Measurements from ENCODE around the gene HIVEP2.
A peak's percentile ranks its signal among the peaks of the same experiment; 100 is the strongest.

Gene HIVEP2

DNA sequence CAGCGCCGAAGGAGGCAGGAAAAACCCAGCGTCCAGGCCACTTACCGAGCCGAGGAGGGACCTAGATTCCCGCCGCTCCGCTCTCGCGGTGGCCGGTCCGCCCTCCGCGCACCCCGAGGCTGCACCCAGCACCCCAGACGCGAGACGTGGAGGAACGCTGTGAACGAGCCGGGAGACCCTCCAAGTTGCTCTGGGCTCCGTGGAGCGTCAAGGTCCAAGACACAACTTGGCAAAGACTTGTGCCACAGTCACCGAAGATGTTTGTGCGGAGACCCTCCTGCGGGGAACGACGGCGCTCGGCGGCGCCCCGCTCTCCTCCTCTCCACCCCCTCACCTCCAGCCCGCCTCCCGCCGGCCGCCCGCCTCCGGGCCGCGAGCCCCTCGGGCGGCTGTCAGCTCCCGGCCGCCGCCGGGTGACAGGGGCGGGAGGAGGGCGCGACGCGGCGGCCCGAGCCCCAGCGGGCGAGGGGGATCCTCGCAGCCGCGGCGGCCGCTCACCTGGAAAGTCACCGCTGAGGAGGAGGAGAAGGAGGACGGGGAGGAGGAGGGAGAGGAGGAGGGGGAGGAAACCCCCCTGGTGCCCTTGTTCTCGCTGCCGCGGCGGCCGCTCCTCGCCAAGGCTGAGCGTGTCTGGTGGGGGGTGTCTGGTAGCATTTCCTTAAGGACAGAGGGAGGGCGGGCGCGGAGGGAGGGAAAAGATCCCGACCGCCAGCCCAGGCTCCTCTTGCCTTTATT lies 637 bp upstream of the HIVEP2 start:
- DNase-seq, result no peak

DNA sequence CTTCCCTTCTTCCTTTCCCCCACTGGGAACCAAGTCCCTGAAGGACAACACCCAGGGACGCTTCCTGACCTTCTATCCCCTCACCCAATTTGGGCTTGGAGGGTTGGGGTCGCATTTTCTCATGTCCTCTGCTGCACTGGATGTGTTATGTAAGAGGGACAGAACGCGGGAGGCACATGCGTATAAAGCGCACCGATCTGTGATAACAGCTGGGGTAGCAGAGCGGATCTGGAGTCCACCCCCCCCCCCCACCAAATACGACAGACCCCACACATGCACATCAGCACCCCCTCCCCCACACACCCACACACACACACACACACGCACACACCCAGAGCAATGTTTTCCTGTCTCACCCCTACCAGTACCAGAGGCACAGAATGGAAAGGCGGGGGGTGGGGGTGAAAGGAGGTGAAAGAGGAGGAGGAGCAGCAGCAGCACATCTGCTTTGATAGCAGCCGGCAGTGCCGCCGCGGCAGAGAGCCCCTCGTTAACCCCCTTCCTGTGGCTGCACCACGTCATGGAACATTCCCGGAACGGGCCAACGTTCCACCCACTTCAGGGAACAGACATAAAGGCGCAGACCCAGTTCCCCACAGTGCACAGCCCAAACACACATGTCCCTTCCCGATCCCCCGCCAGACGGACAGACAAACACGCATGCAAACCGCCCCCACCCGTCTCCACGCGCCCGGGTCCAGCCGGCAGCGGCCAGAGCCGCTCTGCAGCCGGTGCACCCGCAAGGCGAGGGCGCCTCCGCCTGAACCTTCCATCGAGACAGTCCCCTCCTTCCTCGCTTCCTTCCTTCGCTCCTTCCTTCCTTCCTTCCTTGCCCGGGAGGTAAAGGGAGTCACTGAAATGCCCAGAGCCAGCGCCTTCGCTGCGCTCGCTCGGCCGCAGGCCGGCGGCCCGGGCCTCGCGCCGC lies 590 bp downstream of the HIVEP2 start:
- DNase-seq, result peak; percentile 53

DNA sequence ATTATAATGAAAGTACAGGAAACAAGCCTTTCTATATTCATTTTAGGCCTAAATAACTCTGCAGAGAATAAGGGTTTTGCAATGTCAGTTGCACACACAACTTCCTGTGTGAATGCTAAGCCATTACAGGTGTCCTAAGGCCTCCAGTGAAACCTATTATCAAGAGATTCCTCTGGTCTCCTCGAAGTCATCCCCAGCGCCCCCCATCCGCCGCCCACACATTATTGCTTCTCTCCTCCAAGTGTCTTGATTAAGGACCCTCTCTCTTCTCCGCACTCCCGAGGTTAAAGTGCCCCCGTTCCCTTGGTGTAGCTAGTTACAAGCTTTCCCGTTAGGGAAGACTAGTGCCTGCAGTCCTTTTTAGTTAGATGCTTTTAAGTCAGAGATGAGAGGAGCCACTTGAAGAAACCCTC lies 1.3 kb downstream of the HIVEP2 start:
- no peak for DNase-seq

- DNase-seq, result peak; percentile 20
These were observed 2.2 kb downstream of the HIVEP2 start for GRCh38 chr6:142942805-142943227.

- no peak for DNase-seq
These were observed 2.7 kb downstream of the HIVEP2 start for GRCh38 chr6:142942238-142942637.

DNA sequence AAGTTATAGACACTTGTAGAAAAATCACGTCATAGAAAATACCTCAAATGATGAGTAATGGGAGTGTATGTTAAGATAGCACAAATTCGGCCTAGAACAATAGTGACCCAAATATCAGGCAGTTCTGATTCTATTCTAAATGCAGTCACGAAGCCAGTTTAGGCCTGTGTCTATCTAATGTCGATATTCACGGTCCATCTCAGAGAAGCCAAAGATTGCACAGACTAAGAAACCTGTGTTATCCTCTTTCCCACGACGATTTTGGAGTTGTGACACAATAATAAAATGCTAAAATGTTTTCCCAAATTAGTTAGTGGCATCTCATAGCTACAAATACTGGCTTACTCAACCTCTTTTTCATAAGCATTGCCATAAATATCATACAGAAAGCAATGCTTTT lies 4.0 kb downstream of the HIVEP2 start:
- no peak for DNase-seq

GRCh38 chr6:142940487-142940886 lies 4.5 kb downstream of the HIVEP2 start:
- DNase-seq, result no peak

GRCh38 chr6:142938510-142938909 lies 6.5 kb downstream of the HIVEP2 start:
- no peak for DNase-seq

DNA sequence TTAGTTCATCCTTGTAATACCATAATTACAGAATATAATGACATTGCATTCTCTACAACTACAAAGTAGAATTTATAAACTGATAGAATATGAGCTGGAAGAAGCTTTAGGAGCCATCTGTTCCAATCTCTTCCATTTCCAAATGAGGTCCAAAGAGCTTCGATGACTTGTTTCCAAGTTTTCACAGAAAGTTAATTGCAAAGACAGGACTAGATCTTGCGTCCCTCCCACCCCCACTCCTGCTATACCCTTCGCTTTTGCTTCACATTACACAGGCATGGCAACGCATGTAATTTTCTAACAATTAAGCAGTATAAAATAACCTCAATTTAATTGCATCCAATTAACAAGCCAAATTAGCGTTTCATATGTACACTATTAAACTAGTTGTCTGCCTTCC lies 7.0 kb downstream of the HIVEP2 start:
- DNase-seq, result no peak

DNA sequence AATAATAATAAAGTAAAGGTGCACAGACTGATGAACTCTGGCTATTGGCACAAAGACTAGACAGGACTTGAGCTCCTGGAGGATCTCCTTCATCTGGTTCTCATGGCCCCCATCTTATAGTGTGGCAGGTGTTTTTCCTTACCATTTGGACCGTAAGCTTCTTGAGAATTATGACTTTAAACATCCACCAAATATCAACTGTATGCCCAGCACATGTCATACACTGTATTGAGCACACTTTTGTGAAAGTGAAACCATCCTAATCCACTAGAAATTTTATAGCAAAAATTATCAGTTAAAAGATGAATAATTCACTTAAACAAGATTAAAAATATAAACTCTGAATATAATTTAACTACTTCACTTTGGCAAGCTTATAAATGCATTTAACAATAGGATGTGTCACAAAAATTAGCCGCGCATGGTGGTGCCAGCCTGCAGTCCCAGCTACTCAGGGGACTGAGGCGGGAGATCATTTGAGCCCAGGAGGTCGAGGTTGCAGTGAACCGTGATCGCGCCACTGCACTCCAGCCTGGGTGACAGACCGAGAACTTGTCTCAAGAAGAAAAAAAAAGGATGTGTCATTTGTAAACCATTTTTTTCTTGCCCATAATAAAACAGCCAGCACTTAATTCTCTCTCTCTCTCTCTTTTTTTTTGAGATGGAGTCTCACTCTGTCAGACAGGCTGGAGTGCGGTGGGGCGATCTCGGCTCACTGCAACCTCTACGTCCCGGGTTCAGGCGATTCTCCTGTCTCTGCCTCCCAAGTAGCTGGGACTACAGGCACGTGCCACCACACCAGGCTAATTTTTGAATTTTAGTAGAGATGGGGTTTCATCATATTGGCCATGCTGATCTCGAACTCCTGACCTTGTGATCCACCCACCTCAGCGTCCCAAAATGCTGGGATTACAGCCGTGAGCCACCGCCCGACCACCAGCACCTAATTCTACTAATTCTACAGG lies 9.1 kb downstream of the HIVEP2 start:
- DNase-seq, result no peak

DNA sequence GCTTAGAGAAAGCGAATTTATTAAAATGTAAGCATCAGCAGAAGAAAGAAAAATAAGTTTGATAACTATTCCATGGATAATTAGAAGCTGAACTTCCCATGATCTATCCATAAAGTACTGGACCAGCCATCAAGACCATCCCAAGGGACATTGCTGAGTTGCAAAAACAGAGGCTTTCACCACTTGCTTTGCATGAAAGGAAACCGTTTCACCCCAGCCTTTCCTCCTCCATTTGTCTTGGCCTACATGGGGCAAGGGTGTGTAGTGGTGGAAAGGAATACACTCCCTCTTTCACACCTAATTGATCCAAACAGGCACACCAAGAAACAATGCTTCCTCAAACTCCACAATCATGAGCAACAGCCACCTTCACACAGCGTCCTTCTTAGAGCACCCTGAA lies 10.4 kb downstream of the HIVEP2 start:
- DNase-seq, result no peak

GRCh38 chr6:142934106-142934505 lies 10.9 kb downstream of the HIVEP2 start:
- DNase-seq, result no peak

DNA sequence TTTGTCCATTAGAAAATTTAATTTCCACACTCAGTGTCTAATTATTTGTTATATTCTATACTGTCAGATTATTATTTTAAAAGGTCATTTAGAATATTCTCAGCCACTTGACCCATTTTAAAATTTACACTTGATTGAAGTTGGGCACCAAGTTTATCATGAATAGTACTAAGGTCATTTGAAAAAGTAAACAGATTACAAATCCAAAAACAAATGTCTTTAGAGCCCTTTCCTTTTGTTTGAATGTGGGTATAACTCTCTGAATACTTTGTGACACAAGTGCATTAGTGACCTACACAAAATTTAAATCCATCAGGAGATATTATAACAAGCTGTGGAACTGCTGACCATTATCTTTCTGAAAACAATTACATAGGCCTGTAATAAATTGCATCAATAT lies 11.3 kb downstream of the HIVEP2 start:
- DNase-seq, result no peak

- DNase-seq, result no peak
These were observed 12.1 kb downstream of the HIVEP2 start for GRCh38 chr6:142932889-142933288.

DNA sequence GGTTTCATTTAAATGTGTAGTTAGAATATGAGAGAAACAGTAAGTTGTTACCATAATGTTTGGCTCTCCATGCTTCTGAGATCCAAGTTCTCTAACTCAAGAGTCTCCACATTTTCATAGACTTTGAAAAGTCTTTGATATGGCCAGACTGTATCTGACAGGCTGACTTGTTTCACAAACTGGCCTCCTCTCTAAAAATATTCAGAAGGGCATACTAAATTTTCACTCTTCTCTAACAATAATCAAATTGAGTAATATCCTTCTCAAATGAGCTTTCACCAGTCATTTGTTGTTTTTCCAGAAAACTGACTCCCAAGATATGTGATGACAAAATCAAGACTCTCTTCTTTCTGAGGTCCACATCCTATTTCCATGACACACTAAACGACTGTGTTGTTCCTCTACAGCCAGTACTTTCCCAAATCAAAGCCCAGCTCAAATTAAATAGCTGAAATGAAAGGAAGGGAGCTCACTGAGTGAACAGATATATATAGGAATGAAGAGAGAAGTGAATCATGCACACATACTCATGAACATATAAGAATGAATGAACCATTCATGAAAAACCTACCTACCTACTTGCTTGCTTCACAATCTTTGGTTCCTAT lies 15.1 kb downstream of the HIVEP2 start:
- no peak for DNase-seq

GRCh38 chr6:142927904-142928303 lies 17.1 kb downstream of the HIVEP2 start:
- DNase-seq, result no peak

DNA sequence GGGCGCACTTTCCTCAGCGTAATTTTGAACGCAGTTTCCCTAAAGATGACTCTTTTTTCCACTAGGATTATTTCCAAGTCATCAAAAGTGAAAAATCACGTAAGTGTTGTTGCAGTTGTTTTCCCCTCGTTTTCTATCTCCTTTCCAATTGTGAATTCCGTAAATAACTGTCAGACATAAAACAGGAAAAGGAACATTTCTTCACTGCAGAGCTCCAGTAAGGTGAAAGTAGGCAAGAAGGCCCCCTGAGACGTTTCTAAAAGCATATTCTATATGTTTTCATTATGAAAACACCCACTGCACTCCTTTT lies 17.8 kb downstream of the HIVEP2 start:
- DNase-seq, result no peak

GRCh38 chr6:142926494-142927270 lies 18.3 kb downstream of the HIVEP2 start:
- DNase-seq, result no peak

DNA sequence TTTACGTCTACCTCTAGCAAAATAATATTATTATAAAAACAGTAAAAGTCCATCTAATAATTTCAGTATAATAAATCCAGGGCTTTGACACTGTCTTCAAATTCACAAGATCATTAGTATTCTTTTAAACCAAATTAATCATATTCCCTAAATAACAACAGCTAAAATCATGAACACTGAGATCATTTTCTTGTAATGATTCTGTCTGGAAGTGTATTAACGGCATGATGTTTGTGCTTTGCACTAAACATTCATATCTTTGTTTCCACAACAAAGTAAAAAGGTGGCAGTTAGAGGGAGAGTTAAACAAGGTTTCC lies 18.8 kb downstream of the HIVEP2 start:
- no peak for DNase-seq

DNA sequence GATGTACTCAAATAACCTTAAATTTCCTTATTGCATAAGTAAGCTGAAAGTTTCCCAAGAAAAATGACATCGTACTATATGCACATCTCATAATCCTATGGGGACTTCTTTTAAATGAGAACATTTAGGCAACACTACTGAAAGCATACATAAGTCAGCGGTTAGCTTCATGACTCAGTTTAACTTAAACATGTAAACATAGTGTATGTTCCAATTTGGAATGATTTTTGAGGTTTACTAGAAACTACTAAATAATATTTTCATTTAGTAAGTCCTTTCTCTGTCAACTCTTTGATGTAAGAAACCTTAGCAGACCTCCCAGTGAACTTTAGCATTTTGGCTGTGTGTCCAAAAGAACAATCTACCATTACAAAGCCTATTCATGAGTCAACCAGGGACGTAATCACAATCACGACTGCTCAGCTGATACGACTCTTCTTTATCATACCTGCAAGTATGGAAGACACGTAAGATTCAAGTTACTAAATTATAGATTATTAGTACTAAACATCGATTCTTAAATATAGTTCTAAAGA lies 19.3 kb downstream of the HIVEP2 start:
- no peak for DNase-seq

DNA sequence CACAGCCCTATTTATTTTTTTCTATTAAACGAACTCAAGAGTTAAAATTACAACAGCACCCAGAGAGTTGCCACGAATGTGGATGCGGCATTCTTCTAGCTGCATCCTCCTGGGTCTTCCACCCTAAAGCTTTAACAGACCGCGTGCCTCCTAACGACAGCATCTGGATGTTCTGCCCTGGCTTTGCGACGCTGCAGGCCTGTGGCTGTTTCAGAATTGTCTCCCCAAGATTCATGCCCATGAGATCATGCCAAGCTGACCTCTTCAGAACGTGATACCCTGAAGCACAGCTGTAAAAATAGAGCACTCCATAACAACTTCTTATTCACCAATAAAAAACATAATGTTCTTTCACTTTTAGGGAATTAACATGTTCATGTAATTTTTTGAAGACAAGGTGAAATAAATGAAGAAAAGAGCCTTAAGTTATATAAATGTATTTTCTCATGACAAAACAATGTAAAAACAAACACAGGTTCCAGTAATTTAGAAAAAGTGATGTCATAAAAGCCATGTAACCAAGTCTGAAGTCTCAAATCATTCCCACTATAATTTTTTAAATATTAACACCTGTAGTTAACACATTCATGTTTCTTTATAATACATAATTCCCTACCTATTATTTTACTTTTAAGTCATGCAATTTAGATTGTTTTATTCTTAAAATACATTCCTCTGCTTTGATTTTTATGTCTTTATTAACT lies 26.5 kb downstream of the HIVEP2 start:
- DNase-seq, result peak; percentile 63
